GM10266 (cell line): ENCODE data around the gene EVL.
A peak's percentile ranks its signal among the peaks of the same experiment; 100 is the strongest.

Experiments
- DNase-seq: peaks from one replicate; pipeline ENCODE4 v3.0.0; 2012; ENCODE audit errors: extremely low spot score
- CTCF ChIP-seq: IDR thresholded peaks from 2 replicates; pipeline ENCODE4 v1.5.1; 2012; ENCODE audit warnings: mild to moderate bottlenecking, low read depth; ENCODE audit not compliant: control insufficient read depth, insufficient read depth; ENCODE audit errors: missing control alignments

Gene EVL

GRCh38 chr14:100192672-100193416, 127.6 kb downstream of the EVL start:
- DNase-seq: peak; percentile 99
- TF ChIP-seq CTCF: peak; percentile 97
